HepG2 (cell line): ENCODE data around the gene TOX4. TPM values are rescaled to one million over a fixed set of nuclear protein-coding genes. Genes with fewer than 3 reads are reported as not detected.

Experiments used
- ARHGAP35 ChIP-seq: sonication (generic); formaldehyde crosslinking; IDR thresholded peaks from 2 replicates; pipeline ENCODE4 v1.9.0; 2022; ENCODE audit warnings: mild to moderate bottlenecking, inconsistent platforms, moderate library complexity, missing genetic modification reagents, borderline replicate concordance
- BRD4 ChIP-seq: sonication (generic); formaldehyde crosslinking; IDR thresholded peaks from 2 replicates; pipeline ENCODE4 v1.4.0; 2020; ENCODE audit warnings: missing genetic modification reagents
- CHD4 ChIP-seq: fragments of 200-600 bp; sonication (generic); IDR thresholded peaks from 2 replicates; pipeline ENCODE4 v1.7.0; 2017; ENCODE audit warnings: mild to moderate bottlenecking, low read length, borderline replicate concordance
- FLYWCH1 ChIP-seq: sonication (generic); formaldehyde crosslinking; IDR thresholded peaks from 2 replicates; pipeline ENCODE4 v1.8.1; 2023; ENCODE audit warnings: mild to moderate bottlenecking, missing genetic modification reagents
- FOSL2 ChIP-seq: sonication (generic); formaldehyde crosslinking; IDR thresholded peaks from 2 replicates; pipeline ENCODE4 v1.4.0; 2020; ENCODE audit warnings: missing genetic modification reagents
- GABPB1 ChIP-seq: IDR thresholded peaks from 2 replicates; pipeline ENCODE4 v1.6.1; 2016; ENCODE audit warnings: mild to moderate bottlenecking, missing genetic modification reagents, moderate library complexity, missing compliant biosample characterization
- HHEX ChIP-seq: IDR thresholded peaks from 2 replicates; pipeline ENCODE4 v1.6.1; 2016; ENCODE audit warnings: control low read depth
- MED1 ChIP-seq: sonication (generic); formaldehyde crosslinking; IDR thresholded peaks from 2 replicates; pipeline ENCODE4 v1.4.0; 2020; ENCODE audit warnings: missing genetic modification reagents
- SIX4 ChIP-seq: sonication (generic); formaldehyde crosslinking; IDR thresholded peaks from 2 replicates; pipeline ENCODE4 v1.4.0; 2020; ENCODE audit warnings: missing genetic modification reagents
- U2AF1 ChIP-seq: fragments of 200-400 bp; formaldehyde crosslinking; optimal IDR thresholded peaks from 2 replicates; pipeline ENCODE3; 2017; ENCODE audit warnings: mild to moderate bottlenecking, low read depth, low read length
- YY1 ChIP-seq: IDR thresholded peaks from 2 replicates; pipeline ENCODE4 v1.6.1; 2011; ENCODE audit warnings: low read length, low read depth, moderate library complexity, mild to moderate bottlenecking; ENCODE audit not compliant: insufficient read depth, insufficient replicate concordance
- ZEB1 ChIP-seq: IDR thresholded peaks from 2 replicates; pipeline ENCODE4 v1.6.1; 2012; ENCODE audit warnings: mild to moderate bottlenecking, low read depth, inconsistent platforms; ENCODE audit not compliant: insufficient replicate concordance
- ZKSCAN8 ChIP-seq: IDR thresholded peaks from 2 replicates; pipeline ENCODE4 v1.6.1; 2016; ENCODE audit warnings: borderline replicate concordance, missing genetic modification reagents, missing compliant biosample characterization
- ZNF136 ChIP-seq: sonication (generic); formaldehyde crosslinking; IDR thresholded peaks from 2 replicates; pipeline ENCODE4 v1.8.1; 2022; ENCODE audit warnings: low read depth, mild to moderate bottlenecking, moderate library complexity, missing genetic modification reagents
- polyA plus RNA-seq, 8 experiments: library from polyadenylated mRNA; depleted of rRNA in 3 of 8; stranded (reverse) in 7 of 8; unstranded in 1 of 8; fragments of >200 nt; fragmentation: Illumina TruSeq in 4 of 8; extraction: Trizol in 4 of 8; gene quantifications; 2 replicates each; pipeline versions ENCODE4 v1.2.1 to v1.2.3, GENCODE V29; 2011 to 2016; ENCODE audit warnings: low read depth in 4 of 8, missing spikeins in 1 of 8, mixed read lengths in 1 of 8; ENCODE audit not compliant: insufficient read depth in 1 of 8
- total RNA-seq, 5 experiments: library from RNA; depleted of rRNA; stranded (reverse); fragments of >200 nt; fragmentation: Illumina TruSeq; extraction: Trizol; gene quantifications; 2 replicates each; pipeline ENCODE4 v1.2.3, GENCODE V29; 2016; ENCODE audit warnings: low read depth in 1 of 5
- TF ChIP-seq, protein P1 (sequence below): sonication (generic); formaldehyde crosslinking; IDR thresholded peaks from 2 replicates; pipeline ENCODE4 v1.4.0; 2020; ENCODE audit warnings: missing genetic modification reagents
- TF ChIP-seq, protein P2 (sequence below): sonication (generic); formaldehyde crosslinking; IDR thresholded peaks from 2 replicates; pipeline ENCODE4 v1.5.0; 2020; ENCODE audit warnings: mild to moderate bottlenecking, missing genetic modification reagents
- TF ChIP-seq, protein P3 (sequence below): IDR thresholded peaks from 2 replicates; pipeline ENCODE4 v1.6.1; 2018; ENCODE audit warnings: missing genetic modification reagents, mild to moderate bottlenecking, missing compliant biosample characterization
- TF ChIP-seq, protein P4 (sequence below): sonication (generic); formaldehyde crosslinking; IDR thresholded peaks from 2 replicates; pipeline ENCODE4 v1.4.0; 2020; ENCODE audit warnings: low read depth, mild to moderate bottlenecking, missing genetic modification reagents

TOX4 gene
- total and polyA plus RNA-seq, 2 of the 13 experiments (the other 11 are each of a cell fraction or from before 2014, with no cell fraction given) = 71.8 to 163 TPM

DNA sequence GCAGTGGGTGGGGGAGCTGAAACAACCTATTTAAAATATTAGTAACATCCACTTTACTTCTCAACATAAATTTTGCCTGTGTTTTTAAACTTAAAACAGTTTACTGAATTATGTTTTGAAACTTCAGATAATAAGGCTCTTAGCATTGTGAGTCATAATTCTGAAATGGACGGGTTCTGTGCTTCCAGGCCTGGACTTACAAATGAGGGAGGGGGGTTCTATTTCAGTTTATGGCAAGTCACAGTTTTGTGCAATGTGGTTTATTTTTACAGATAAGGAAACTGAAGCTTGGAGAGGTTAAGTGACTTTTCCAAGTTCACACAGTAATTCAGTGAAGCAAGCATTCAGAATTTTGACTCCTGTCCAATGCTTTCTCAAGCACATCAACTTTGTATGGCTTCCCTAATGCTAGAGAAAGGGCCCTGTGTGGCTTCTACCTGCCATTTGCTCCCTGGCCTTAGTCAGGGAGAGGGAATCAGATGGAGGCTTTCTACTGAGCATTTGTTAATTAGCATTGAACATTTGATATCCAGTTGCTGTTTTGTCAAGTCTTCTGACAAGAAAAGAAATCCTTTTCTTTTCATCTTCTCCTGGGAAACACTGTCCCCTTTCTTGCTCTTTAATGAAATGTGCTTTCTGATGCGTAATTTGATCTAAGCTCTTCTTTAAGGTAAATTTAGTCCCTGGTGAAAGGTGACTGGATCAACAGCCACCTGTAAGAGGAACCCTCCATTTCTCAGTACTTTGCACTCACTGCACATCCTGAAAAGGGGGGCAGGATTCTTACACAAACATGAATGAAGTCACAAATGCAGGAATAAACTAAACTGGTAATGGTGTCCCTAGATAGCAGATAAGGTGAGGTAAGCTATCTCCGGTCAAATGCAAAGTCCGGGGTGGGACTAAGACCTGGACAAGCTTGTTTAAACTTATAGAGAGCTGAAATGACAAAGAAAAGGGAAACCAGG, 51.7 kb downstream of the TOX4 start (continued):
- TF ChIP-seq ZKSCAN8 (peak; percentile 75; the same call in 1 of the 2 replicates), YY1 (peak; percentile 73), ZEB1 (peak; percentile 94), FOSL2 (CRISPR knock-in tag) (peak; percentile 37; the same call in 1 of the 2 replicates), CHD4 (0 out of 2 replicates have a peak, but pooled peaks have one; percentile 42), MED1 (CRISPR knock-in tag) (peak; percentile 92), ZNF136 (CRISPR knock-in tag) (peak; percentile 36; the same call in 1 of the 2 replicates), FLYWCH1 (CRISPR knock-in tag) (no peak), GABPB1 (CRISPR knock-in tag) (peak; percentile 20; the same call in 1 of the 2 replicates), SIX4 (peak; percentile 90), BRD4 (CRISPR knock-in tag) (peak; percentile 81; the same call in 1 of the 2 replicates), ARHGAP35 (CRISPR knock-in tag) (no peak), HHEX (CRISPR knock-in tag) (no peak), U2AF1 (no peak)
- TF ChIP-seq, protein P1, sequence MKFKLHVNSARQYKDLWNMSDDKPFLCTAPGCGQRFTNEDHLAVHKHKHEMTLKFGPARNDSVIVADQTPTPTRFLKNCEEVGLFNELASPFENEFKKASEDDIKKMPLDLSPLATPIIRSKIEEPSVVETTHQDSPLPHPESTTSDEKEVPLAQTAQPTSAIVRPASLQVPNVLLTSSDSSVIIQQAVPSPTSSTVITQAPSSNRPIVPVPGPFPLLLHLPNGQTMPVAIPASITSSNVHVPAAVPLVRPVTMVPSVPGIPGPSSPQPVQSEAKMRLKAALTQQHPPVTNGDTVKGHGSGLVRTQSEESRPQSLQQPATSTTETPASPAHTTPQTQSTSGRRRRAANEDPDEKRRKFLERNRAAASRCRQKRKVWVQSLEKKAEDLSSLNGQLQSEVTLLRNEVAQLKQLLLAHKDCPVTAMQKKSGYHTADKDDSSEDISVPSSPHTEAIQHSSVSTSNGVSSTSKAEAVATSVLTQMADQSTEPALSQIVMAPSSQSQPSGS (CRISPR knock-in tag) = peak; percentile 97
- TF ChIP-seq, protein P2, sequence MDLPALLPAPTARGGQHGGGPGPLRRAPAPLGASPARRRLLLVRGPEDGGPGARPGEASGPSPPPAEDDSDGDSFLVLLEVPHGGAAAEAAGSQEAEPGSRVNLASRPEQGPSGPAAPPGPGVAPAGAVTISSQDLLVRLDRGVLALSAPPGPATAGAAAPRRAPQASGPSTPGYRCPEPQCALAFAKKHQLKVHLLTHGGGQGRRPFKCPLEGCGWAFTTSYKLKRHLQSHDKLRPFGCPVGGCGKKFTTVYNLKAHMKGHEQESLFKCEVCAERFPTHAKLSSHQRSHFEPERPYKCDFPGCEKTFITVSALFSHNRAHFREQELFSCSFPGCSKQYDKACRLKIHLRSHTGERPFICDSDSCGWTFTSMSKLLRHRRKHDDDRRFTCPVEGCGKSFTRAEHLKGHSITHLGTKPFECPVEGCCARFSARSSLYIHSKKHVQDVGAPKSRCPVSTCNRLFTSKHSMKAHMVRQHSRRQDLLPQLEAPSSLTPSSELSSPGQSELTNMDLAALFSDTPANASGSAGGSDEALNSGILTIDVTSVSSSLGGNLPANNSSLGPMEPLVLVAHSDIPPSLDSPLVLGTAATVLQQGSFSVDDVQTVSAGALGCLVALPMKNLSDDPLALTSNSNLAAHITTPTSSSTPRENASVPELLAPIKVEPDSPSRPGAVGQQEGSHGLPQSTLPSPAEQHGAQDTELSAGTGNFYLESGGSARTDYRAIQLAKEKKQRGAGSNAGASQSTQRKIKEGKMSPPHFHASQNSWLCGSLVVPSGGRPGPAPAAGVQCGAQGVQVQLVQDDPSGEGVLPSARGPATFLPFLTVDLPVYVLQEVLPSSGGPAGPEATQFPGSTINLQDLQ (CRISPR knock-in tag) = no peak
- TF ChIP-seq, protein P3, sequence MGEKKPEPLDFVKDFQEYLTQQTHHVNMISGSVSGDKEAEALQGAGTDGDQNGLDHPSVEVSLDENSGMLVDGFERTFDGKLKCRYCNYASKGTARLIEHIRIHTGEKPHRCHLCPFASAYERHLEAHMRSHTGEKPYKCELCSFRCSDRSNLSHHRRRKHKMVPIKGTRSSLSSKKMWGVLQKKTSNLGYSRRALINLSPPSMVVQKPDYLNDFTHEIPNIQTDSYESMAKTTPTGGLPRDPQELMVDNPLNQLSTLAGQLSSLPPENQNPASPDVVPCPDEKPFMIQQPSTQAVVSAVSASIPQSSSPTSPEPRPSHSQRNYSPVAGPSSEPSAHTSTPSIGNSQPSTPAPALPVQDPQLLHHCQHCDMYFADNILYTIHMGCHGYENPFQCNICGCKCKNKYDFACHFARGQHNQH (CRISPR knock-in tag) = 0 out of 2 replicates have a peak, but pooled peaks have one; percentile 60
- TF ChIP-seq, protein P4, sequence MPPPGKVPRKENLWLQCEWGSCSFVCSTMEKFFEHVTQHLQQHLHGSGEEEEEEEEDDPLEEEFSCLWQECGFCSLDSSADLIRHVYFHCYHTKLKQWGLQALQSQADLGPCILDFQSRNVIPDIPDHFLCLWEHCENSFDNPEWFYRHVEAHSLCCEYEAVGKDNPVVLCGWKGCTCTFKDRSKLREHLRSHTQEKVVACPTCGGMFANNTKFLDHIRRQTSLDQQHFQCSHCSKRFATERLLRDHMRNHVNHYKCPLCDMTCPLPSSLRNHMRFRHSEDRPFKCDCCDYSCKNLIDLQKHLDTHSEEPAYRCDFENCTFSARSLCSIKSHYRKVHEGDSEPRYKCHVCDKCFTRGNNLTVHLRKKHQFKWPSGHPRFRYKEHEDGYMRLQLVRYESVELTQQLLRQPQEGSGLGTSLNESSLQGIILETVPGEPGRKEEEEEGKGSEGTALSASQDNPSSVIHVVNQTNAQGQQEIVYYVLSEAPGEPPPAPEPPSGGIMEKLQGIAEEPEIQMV (CRISPR knock-in tag) = 0 out of 2 replicates have a peak, but pooled peaks have one; percentile 45
